Fibroblast of villous mesenchyme (primary cell): ENCODE data around the gene HRH2. TPM values are rescaled to one million over a fixed set of nuclear protein-coding genes. Genes with fewer than 3 reads are reported as not detected.

Experiments used
- DNase-seq: peaks from one replicate; pipeline ENCODE4 v3.0.0-alpha.2; 2010; ENCODE audit warnings: low read depth
- H3K4me3 ChIP-seq: 2 replicates; pipeline ENCODE4 v1.5.1; 2011; ENCODE audit warnings: low read depth, mild to moderate bottlenecking, low read length
- CTCF ChIP-seq: IDR thresholded peaks from 2 replicates; pipeline ENCODE4 v1.5.1; 2012; ENCODE audit warnings: low read depth, mild to moderate bottlenecking, low read length; ENCODE audit not compliant: insufficient read depth
- total RNA-seq: library from RNA; depleted of rRNA; stranded (reverse); fragments of >200 nt; gene quantifications from 2 replicates; pipeline ENCODE4 v1.2.3, GENCODE V29; 2012

HRH2 gene
- total RNA-seq, 1 donor, result not detected

GRCh38 chr5:175663186-175664184, 5.6 kb downstream of the HRH2 start:
- no peak for TF ChIP-seq CTCF
- DNase-seq, result no peak
- H3K4me3 ChIP-seq, result no peak overlapping the region

GRCh38 chr5:175664723-175665122, 6.9 kb downstream of the HRH2 start:
- DNase-seq, result no peak
- H3K4me3 ChIP-seq, result no peak overlapping the region
- no peak for TF ChIP-seq CTCF

GRCh38 chr5:175666216-175666615, 8.3 kb downstream of the HRH2 start:
- no peak for TF ChIP-seq CTCF
- H3K4me3 ChIP-seq, result no peak overlapping the region
- DNase-seq, result no peak

- H3K4me3 ChIP-seq, result no peak overlapping the region
- TF ChIP-seq CTCF, result no peak
- DNase-seq, result no peak
These were observed 10.1 kb downstream of the HRH2 start for GRCh38 chr5:175668006-175668405.

GRCh38 chr5:175670372-175670771, 12.5 kb downstream of the HRH2 start:
- H3K4me3 ChIP-seq, result no peak overlapping the region
- TF ChIP-seq CTCF, result no peak
- no peak for DNase-seq

GRCh38 chr5:175671013-175671412, 13.1 kb downstream of the HRH2 start:
- no peak for TF ChIP-seq CTCF
- DNase-seq, result no peak
- H3K4me3 ChIP-seq, result no peak overlapping the region
